Measurements from ENCODE around the gene PPP2R2D. TPM values are rescaled to one million over a fixed set of nuclear protein-coding genes. Genes with fewer than 3 reads are reported as not detected.

Gene PPP2R2D
- total RNA-seq, 1 experiment from 2014 or later: 35.1 TPM

- Histone ChIP-seq H3K4me2 (ENCODE audit: insufficient read depth, insufficient read length, low read length) (no peak overlapping the region), H3K56ac (ENCODE audit: insufficient read length, low read depth, low read length) (no peak overlapping the region), H2BK12ac (ENCODE audit: insufficient read length, low read depth, low read length) (no peak overlapping the region), H3K23ac (ENCODE audit: insufficient read length, low read depth, low read length) (no peak overlapping the region), H2BK120ac (ENCODE audit: low read depth, low read length, poor library complexity, severe bottlenecking) (no peak overlapping the region), H2BK20ac (ENCODE audit: low read depth, low read length, poor library complexity, severe bottlenecking) (no peak overlapping the region), H3K79me2 (ENCODE audit: insufficient read depth, low read length) (no peaks in the 10 kb centered on the region), H3T11ph (ENCODE audit: low read length) (no peak overlapping the region), H2AK5ac (ENCODE audit: insufficient read length, low read length) (no peak overlapping the region), H3K27me3 (ENCODE audit: insufficient read depth, low read length) (no peaks in the 10 kb centered on the region), H3K18ac (ENCODE audit: insufficient read length, low read depth, low read length) (no peak overlapping the region), H4K20me1 (ENCODE audit: control insufficient read depth, insufficient read depth, insufficient read length) (no peaks in the 10 kb centered on the region), H2AFZ (ENCODE audit: low read length) (no peak overlapping the region), H3K4me1 (ENCODE audit: insufficient read depth, low read length) (no peaks in the 10 kb centered on the region), H3K79me1 (ENCODE audit: insufficient read depth, low read depth, low read length, poor library complexity, severe bottlenecking) (peaks cover 4% of the 10 kb centered on the region), H4K91ac (ENCODE audit: insufficient read length, low read depth, low read length) (no peak overlapping the region), H3K9me3 (ENCODE audit: control insufficient read depth, low read depth, low read length) (no peaks in the 10 kb centered on the region), H3K9ac (ENCODE audit: extremely low read depth, insufficient read length, low read length) (no peak overlapping the region), H3K4ac (ENCODE audit: low read depth, low read length) (no peak overlapping the region), H4K5ac (ENCODE audit: insufficient read length, low read depth, low read length) (no peak overlapping the region), H4K8ac (replicated peaks; ENCODE audit: insufficient read length, low read depth, low read length) (no peak overlapping the region), H3K27ac (ENCODE audit: insufficient read length, low read depth, low read length) (no peak overlapping the region), H2BK15ac (ENCODE audit: low read depth, low read length) (no peak overlapping the region), H3K23me2 (ENCODE audit: insufficient read length, low read depth, low read length, poor library complexity, severe bottlenecking) (no peaks in the 10 kb centered on the region), H2BK5ac (ENCODE audit: insufficient read length, low read length) (no peak overlapping the region), H3K14ac (ENCODE audit: insufficient read depth, low read length) (no peak overlapping the region)
- no peak overlapping the region for H3K4me3 Mint-ChIP-seq
- no peak for TF ChIP-seq CTCF (conservative IDR thresholded peaks at IDR 0.05)
- no peaks in the 10 kb centered on the region for H3K9me3 Mint-ChIP-seq
- DNase-seq: no peak
- peaks cover 48 to 78% (median 77%) of the 10 kb centered on the region in 3 experiments; a peak in 6 of 7 replicates for H3K36me3 Mint-ChIP-seq (ENCODE audit: insufficient read depth in 1 of 3, low read depth in 3 of 3)
- H3K4me1 Mint-ChIP-seq: peaks cover 0 to under 1% of the 10 kb centered on the region in 2 experiments; a peak in 3 of 4 replicates
- WGBS (ENCODE audit: extremely low coverage, insufficient read length, low lambda C conversion rate): no CpG with 5 or more reads among the region's 1 CpG
- H3K27ac Mint-ChIP-seq: no peak overlapping the region
- H3K27me3 Mint-ChIP-seq (ENCODE audit: low read depth): no peaks in the 10 kb centered on the region
Measured at GRCh38 chr10:131942455-131942854, 41.6 kb downstream of the PPP2R2D start.
